WTC11 (cell line): Measurements from ENCODE around the gene FTCD. TPM values are rescaled to one million over a fixed set of nuclear protein-coding genes. Genes with fewer than 3 reads are reported as not detected.

Experiments
- ZBTB21 ChIP-seq: sonication (generic); formaldehyde crosslinking; IDR thresholded peaks from 2 replicates; pipeline ENCODE4 v1.8.1; 2023; ENCODE audit warnings: mild to moderate bottlenecking, missing genetic modification reagents, borderline replicate concordance
- total RNA-seq: library from RNA; stranded (reverse); gene quantifications from 3 replicates; pipeline ENCODE4 v1.2.3, GENCODE V29; 2021
- TF ChIP-seq, protein P1 (sequence below): fragments of 250-450 bp; sonication (Bioruptor Pico); conservative IDR thresholded peaks from 2 replicates; pipeline ENCODE4 v1.9.0; 2021; ENCODE audit warnings: mild to moderate bottlenecking

Gene FTCD
- total RNA-seq, 1 experiment from 2014 or later, result 6.1 TPM

DNA sequence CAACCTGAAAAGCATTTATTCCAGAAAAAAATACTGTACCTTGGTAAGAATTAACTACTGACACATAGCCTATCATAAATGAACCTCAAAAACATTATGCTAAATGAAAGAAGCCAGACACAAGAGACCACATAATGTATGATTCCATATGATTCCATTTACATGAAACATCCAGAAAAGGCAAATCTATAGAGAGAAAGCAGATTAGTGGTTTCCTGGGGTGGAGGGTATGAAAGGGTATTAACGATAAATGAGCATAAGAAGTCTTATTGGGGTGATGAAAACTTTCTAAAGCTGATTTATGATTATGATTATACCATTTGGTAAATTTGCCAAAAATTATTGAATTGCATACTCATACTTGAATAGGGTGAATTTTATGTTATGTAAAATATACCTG lies 67.7 kb downstream of the FTCD start (continued):
- TF ChIP-seq ZBTB21, result no peak
- TF ChIP-seq, protein P1, sequence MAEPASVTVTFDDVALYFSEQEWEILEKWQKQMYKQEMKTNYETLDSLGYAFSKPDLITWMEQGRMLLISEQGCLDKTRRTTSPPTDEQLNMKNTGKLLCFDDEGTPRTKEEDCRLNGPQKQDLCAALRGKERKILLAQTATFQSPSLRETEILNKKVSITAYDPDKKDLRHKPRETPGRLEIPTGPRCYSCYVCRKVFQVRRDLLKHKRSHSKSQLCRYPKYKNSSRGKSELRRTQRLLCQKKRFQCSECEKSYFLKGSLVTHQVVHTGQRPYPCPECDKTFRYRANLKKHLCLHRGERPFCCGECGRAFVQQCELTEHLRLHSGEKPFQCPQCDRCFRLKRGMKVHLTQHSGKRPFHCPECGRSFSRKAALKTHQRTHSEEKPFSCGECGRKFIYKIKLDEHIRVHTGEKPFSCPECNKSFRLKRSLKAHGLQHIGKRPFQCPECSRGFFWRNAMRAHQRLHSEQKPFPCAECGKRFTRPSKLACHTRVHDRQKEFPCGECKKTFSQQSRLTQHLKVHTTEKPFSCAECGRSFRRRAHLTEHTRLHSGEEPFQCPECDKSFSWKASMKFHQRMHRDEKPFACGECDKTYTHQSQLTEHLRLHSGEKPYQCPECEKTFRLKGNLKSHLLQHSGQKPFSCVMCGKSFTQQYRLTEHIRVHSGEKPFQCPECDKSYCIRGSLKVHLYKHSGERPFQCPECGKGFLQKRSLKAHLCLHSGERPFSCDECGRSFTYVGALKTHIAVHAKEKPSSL (CRISPR knock-in tag), result no peak

Other genes starting within 250 kb of the FTCD start
- 221 to 245 TPM (median 240 TPM) in 3 replicates for gene COL6A1, start 173.8 kb downstream of the FTCD start, total RNA-seq
- gene COL6A2, start 57.5 kb downstream of the FTCD start, total RNA-seq, result 111 to 138 TPM (median 138 TPM) in 3 replicates
- gene SPATC1L, start 28.9 kb upstream of the FTCD start, total RNA-seq, result 56.5 to 61.7 TPM (median 57.6 TPM) in 3 replicates
- 79.9 to 101 TPM (median 92.6 TPM) in 3 replicates for gene LSS, start 73.2 kb upstream of the FTCD start, total RNA-seq
- 136 to 167 TPM (median 136 TPM) in 3 replicates for gene MCM3AP, start 130.0 kb upstream of the FTCD start, total RNA-seq
- 24.6 to 29.2 TPM (median 27.4 TPM) in 3 replicates for gene YBEY, start 130.8 kb upstream of the FTCD start, total RNA-seq
- gene C21orf58, start 168.3 kb upstream of the FTCD start, total RNA-seq, result 31.5 to 35.1 TPM (median 32.7 TPM) in 3 replicates
- gene PCNT, start 168.6 kb upstream of the FTCD start, total RNA-seq, result 40.6 to 46.4 TPM (median 41.0 TPM) in 3 replicates